Inferior parietal cortex (tissue), 1 donor: ENCODE measurements around the gene MYMX.

ENCODE experiments used
- DNase-seq: peaks from one replicate; pipeline ENCODE4 v3.0.0-alpha.2; 2016; ENCODE audit errors: extremely low spot score

Gene MYMX

GRCh38 chr6:44232676-44233566 is 16.2 kb downstream of the MYMX start:
- no peak for DNase-seq

GRCh38 chr6:44233567-44234100 is 16.9 kb downstream of the MYMX start:
- DNase-seq = no peak

- peak; percentile 80 for DNase-seq
These were observed 17.6 kb downstream of the MYMX start for GRCh38 chr6:44234101-44235025.

GRCh38 chr6:44235269-44235668 is 18.5 kb downstream of the MYMX start:
- no peak for DNase-seq

- no peak for DNase-seq
These were observed 19.3 kb downstream of the MYMX start for GRCh38 chr6:44235891-44236516.

- peak; percentile 74 for DNase-seq
These were observed 20.5 kb downstream of the MYMX start for GRCh38 chr6:44237021-44237812.

GRCh38 chr6:44237813-44238433 is 21.2 kb downstream of the MYMX start:
- peak; percentile 83 for DNase-seq

- no peak for DNase-seq
These were observed 22.1 kb downstream of the MYMX start for GRCh38 chr6:44238687-44239350.

GRCh38 chr6:44243345-44243744 is 26.6 kb downstream of the MYMX start:
- DNase-seq = no peak

GRCh38 chr6:44245391-44245911 is 28.7 kb downstream of the MYMX start:
- DNase-seq = no peak

- peak; percentile 77 for DNase-seq
These were observed 29.4 kb downstream of the MYMX start for GRCh38 chr6:44245912-44246662.

- peak; percentile 98 for DNase-seq
These were observed 30.1 kb downstream of the MYMX start, which contains the start of gene HSP90AB1 for GRCh38 chr6:44246663-44247337. HSP90AB1 (plus strand) TSS chr6:44247101; CDS start chr6:44248630, 1,529 bp downstream.

GRCh38 chr6:44247338-44248302 is 30.9 kb downstream of the MYMX start:
- DNase-seq = peak; percentile 71

- DNase-seq = no peak
These were observed 31.9 kb downstream of the MYMX start for GRCh38 chr6:44248579-44248978.

GRCh38 chr6:44249082-44249748 is 32.5 kb downstream of the MYMX start:
- DNase-seq = no peak

GRCh38 chr6:44250067-44250717 is 33.5 kb downstream of the MYMX start:
- DNase-seq = no peak
